HG02623 (cell line): ENCODE data around the gene RUBCN.
"Not testable (repeated sequence)": the region's sequence is repeated elsewhere in the genome, so short reads cannot be mapped to it uniquely, and the experiment has no call there.

Experiments
- ATAC-seq: cut with Tn5 transposase; IDR thresholded peaks from one replicate; pipeline ENCODE4 v1.9.1; 2021; ENCODE audit warnings: moderate library complexity; ENCODE audit not compliant: unreplicated experiment

The RUBCN gene

DNA sequence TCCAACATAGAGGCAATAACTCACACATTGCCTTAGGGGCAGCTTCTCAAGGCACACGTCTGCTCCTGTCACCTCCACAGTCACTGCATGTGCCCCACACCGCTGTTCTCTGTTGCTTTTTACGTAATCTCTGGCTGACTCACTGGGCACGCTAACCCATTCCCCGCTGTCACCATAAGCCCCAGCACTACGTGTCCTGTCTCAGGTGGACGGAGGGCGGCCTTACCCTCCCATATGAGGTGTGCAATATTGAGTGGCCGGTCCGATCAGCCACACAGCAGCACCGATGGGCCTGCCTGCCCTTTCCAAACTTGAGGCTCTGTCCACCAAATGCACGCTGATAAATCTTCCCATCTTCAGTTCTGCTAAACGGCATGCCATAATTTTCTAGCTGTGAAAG, 115.2 kb downstream of the RUBCN start:
- not testable (repeated sequence) for ATAC-seq
